K562 (cell line): ENCODE data around the gene DTHD1. TPM values are rescaled to one million over a fixed set of nuclear protein-coding genes. Genes with fewer than 3 reads are reported as not detected.

Experiments used
- ATAC-seq: fragments of 200-7000 bp; cut with Tn5 transposase; 3 replicates; pipeline ENCODE4 v1.9.1; 2020; ENCODE audit warnings: moderate library complexity
- BruUV-seq: library from RNA; stranded (reverse); fragments of 400-500 nt; replicated peaks from 2 replicates; lab custom pipeline; 2021; lab: Mats Ljungman, UMichigan
- CTCF ChIA-PET: fragments of 300-600 bp; formaldehyde crosslinking; extraction: SDS; loops from one replicate; lab custom pipeline; 2021; ENCODE audit warnings: low intra/inter-chr PET ratio; lab: Yijun Ruan, JAX
- POLR2A ChIA-PET: fragments of 300-600, 350-650 bp; sonication (Branson Sonifier 250); formaldehyde crosslinking; extraction: SDS; loops from one replicate; lab custom pipeline; 2021; ENCODE audit warnings: antibody characterized with exemption, inconsistent platforms; lab: Yijun Ruan, JAX
- DNase-seq, 4 experiments: peaks; one replicate each; pipeline versions ENCODE4 v3.0.0 to v3.0.0-alpha.2; 2011 to 2018; ENCODE audit warnings: low spot score in 3 of 4, mixed read lengths in 3 of 4; ENCODE audit errors: extremely low read depth in 1 of 4
- FAIRE-seq: peaks from 2 replicates; lab custom pipeline; 2011; peaks lifted over from hg19 to GRCh38; lab: Jason Lieb, UNC
- H2AFZ ChIP-seq: 2 replicates; pipeline ENCODE4 v1.6.0; 2011; ENCODE audit warnings: low read depth, low read length, control low read depth, inconsistent platforms
- H3K27ac ChIP-seq: fragments of 200-600 bp; 3 replicates; pipeline ENCODE4 v1.8.0; 2011; ENCODE audit warnings: low read depth, mild to moderate bottlenecking, control low read depth, inconsistent platforms, low read length, moderate library complexity, mixed read lengths; ENCODE audit errors: extremely low read depth
- H3K27me3 ChIP-seq, 2 experiments: fragments of 300-600 bp in 1 of 2; 2 replicates in 1 of 2; 3 replicates in 1 of 2; pipeline versions ENCODE4 v1.6.0 to v1.8.0; 2011; ENCODE audit warnings: inconsistent platforms in 2 of 2, low read length in 2 of 2, mild to moderate bottlenecking in 1 of 2, mixed read lengths in 1 of 2, moderate library complexity in 1 of 2; ENCODE audit not compliant: control insufficient read depth in 2 of 2, insufficient read depth in 2 of 2
- H3K36me3 ChIP-seq: fragments of 300-600 bp; 3 replicates; pipeline ENCODE4 v1.8.0; 2011; ENCODE audit warnings: mild to moderate bottlenecking, low read length, inconsistent platforms; ENCODE audit not compliant: control insufficient read depth, insufficient read depth
- H3K4me1 ChIP-seq, 2 experiments: fragments of 200-600 bp in 1 of 2; replicated peaks in 1 of 2; 2 replicates in 1 of 2; 3 replicates in 1 of 2; pipeline versions ENCODE4 v1.5.1 to v1.8.0; 2011; ENCODE audit warnings: inconsistent platforms in 2 of 2, low read length in 2 of 2, mild to moderate bottlenecking in 1 of 2, mixed read lengths in 1 of 2, moderate library complexity in 1 of 2; ENCODE audit not compliant: control insufficient read depth in 2 of 2, insufficient read depth in 2 of 2
- H3K4me2 ChIP-seq: 2 replicates; pipeline ENCODE4 v1.6.1; 2011; ENCODE audit warnings: low read length, control low read depth, inconsistent platforms, mixed read lengths; ENCODE audit not compliant: insufficient read depth
- H3K4me3 ChIP-seq: fragments of 200-600 bp; sonication (generic), shearing (Covaris generic); 2 replicates; pipeline ENCODE4 v1.5.1; 2016; ENCODE audit warnings: control low read depth, inconsistent platforms
- H3K79me2 ChIP-seq: fragments of 200-600 bp; 3 replicates; pipeline ENCODE4 v1.8.0; 2011; ENCODE audit warnings: low read length, inconsistent platforms; ENCODE audit not compliant: control insufficient read depth, insufficient read depth
- H3K9ac ChIP-seq, 2 experiments: 2 replicates each; pipeline versions ENCODE4 v1.6.0 to v1.6.1; 2011; ENCODE audit warnings: low read depth in 2 of 2, low read length in 2 of 2, control low read depth in 1 of 2, inconsistent platforms in 1 of 2, mild to moderate bottlenecking in 1 of 2, mixed read lengths in 1 of 2; ENCODE audit not compliant: insufficient read depth in 1 of 2
- H3K9me1 ChIP-seq: one replicate; pipeline ENCODE4 v1.6.0; 2011; ENCODE audit warnings: inconsistent platforms, mild to moderate bottlenecking, low read length, moderate library complexity; ENCODE audit not compliant: control insufficient read depth, insufficient read depth
- H3K9me3 ChIP-seq: replicated peaks from 2 replicates; pipeline ENCODE4 v1.5.1; 2011; ENCODE audit warnings: low read depth, low read length, inconsistent platforms; ENCODE audit not compliant: control insufficient read depth, insufficient read depth
- H4K20me1 ChIP-seq: replicated peaks from 2 replicates; pipeline ENCODE4 v1.6.1; 2011; ENCODE audit warnings: low read length, inconsistent platforms, mixed read lengths; ENCODE audit not compliant: control insufficient read depth, insufficient read depth
- E2F6 ChIP-seq, 2 experiments: IDR thresholded peaks; 2 replicates each; pipeline ENCODE4 v1.6.1; 2011; ENCODE audit warnings: borderline replicate concordance in 1 of 2, control low read depth in 1 of 2, low read depth in 1 of 2, low read length in 1 of 2, mild to moderate bottlenecking in 1 of 2, mixed read lengths in 1 of 2, moderate library complexity in 1 of 2; ENCODE audit not compliant: insufficient read depth in 1 of 2, insufficient read length in 1 of 2, poor library complexity in 1 of 2, severe bottlenecking in 1 of 2; ENCODE audit errors: extremely low read depth in 1 of 2
- ILK ChIP-seq: fragments of 450-650 bp; IDR thresholded peaks from 2 replicates; pipeline ENCODE4 v1.6.1; 2016; ENCODE audit warnings: missing genetic modification characterization, low read depth, mild to moderate bottlenecking, missing compliant biosample characterization, moderate library complexity, borderline replicate concordance
- WGBS: fragments of 100-300 bp; shearing (Covaris generic); methylation state at CpG from one replicate; pipeline ENCODE4 v1.1.6; 2016; ENCODE audit warnings: low coverage, mixed read lengths; ENCODE audit not compliant: insufficient coverage; ENCODE audit errors: missing lambda C conversion rate; 5-methylcytosine and 5-hydroxymethylcytosine counted together
- in situ Hi-C: fragments of 300-500 bp; cut with MboI; formaldehyde crosslinking; loops from 4 replicates; pipeline ENCODE4 v1.15.0; 2018; ENCODE audit warnings: inconsistent platforms, mixed read lengths
- intact Hi-C: fragments of 100-400 bp; cut with micrococcal nuclease; formaldehyde crosslinking; loops from 2 replicates; pipeline ENCODE4 v1.14.2; 2022
- polyA plus RNA-seq, 8 experiments: library from polyadenylated mRNA; depleted of rRNA in 4 of 8; stranded (reverse) in 5 of 8; unstranded in 3 of 8; fragments of >200 nt; fragmentation: Nextera tagmentation in 2 of 8; fragmentation: Illumina TruSeq in 1 of 8; extraction: Ambion mirVana in 2 of 8; extraction: Trizol in 1 of 8; gene quantifications; 2 replicates each; pipeline versions ENCODE4 v1.2.1 to v1.2.3, GENCODE V29; 2011 to 2014; ENCODE audit warnings: inconsistent platforms in 1 of 8, missing spikeins in 1 of 8
- total RNA-seq, 7 experiments: library from RNA; depleted of rRNA in 6 of 7; stranded (reverse); fragments of >200 nt in 6 of 7; fragmentation: Illumina TruSeq in 2 of 7; extraction: Trizol in 2 of 7; gene quantifications; 2 replicates each; pipeline versions ENCODE4 v1.2.1 to v1.2.3, GENCODE V29; 2011 to 2021; ENCODE audit warnings: low replicate concordance in 1 of 7

Gene DTHD1
- total and polyA plus RNA-seq, 9 of the 15 experiments (the other 6 are each of a cell fraction or from before 2014, with no cell fraction given) = not detected

- Histone ChIP-seq H3K27me3 (no peaks in the 10 kb centered on the region), H3K9me3 (no peaks in the 10 kb centered on the region), H3K79me2 (no peaks in the 10 kb centered on the region), H3K4me3 (no peak within 1 kb of the TSS), H3K9ac (no peak within 1 kb of the TSS), H2AFZ (no peak within 1 kb of the TSS), H3K4me2 (no peak within 1 kb of the TSS), H3K27ac (no peak within 1 kb of the TSS), H3K9me1 (no peaks in the 10 kb centered on the region), H3K36me3 (no peaks in the 10 kb centered on the region), H3K4me1 (peaks cover 0 to 9% of the 10 kb centered on the region in 2 experiments; a peak in 1 of 5 replicates), H4K20me1 (no peaks in the 10 kb centered on the region)
- DNase-seq = peak; percentile 5 to 8 (median 6)
- ATAC-seq = peak; percentile 59
- ChIA-PET CTCF (no interaction called here), POLR2A (no interaction called here)
- WGBS = 4% methylated on average over 22 of the region's 81 CpGs
- no peak for FAIRE-seq
- in situ Hi-C loops = no loop called here
- intact Hi-C loops = no loop called here
- TF ChIP-seq E2F6 (IDR thresholded peaks at IDR 0.05; ENCODE audit: borderline replicate concordance in 1 of 2, extremely low read depth in 1 of 2, insufficient read depth in 1 of 2, insufficient read length in 1 of 2, low read depth in 1 of 2, low read length in 1 of 2, poor library complexity in 1 of 2, severe bottlenecking in 1 of 2) (peak in 1 of 2 experiments; percentile 57), ILK (no peak)
- no TSS peak for BruUV-seq
Measured at GRCh38 chr4:36244257-36245082, 36.9 kb upstream of the DTHD1 start, which contains the start of gene ARAP2. ARAP2 (minus strand) TSS chr4:36244514; CDS start chr4:36229486, 15,028 bp downstream.
